Large intestine (tissue), 3 donors: ENCODE results near the gene MYRIP. TPM values are rescaled to one million over a fixed set of nuclear protein-coding genes. Genes with fewer than 3 reads are reported as not detected.

Experiments used
- DNase-seq, 2 donors: peaks; one replicate each; pipeline versions ENCODE4 v3.0.0 to v3.0.0-alpha.2; 2013
- H3K27ac ChIP-seq: one replicate; pipeline ENCODE4 v1.5.1; 2013; ENCODE audit warnings: low read length
- H3K27me3 ChIP-seq: 2 replicates; pipeline ENCODE4 v1.6.1; 2013; ENCODE audit warnings: low read length; ENCODE audit not compliant: control insufficient read depth, insufficient read depth
- H3K36me3 ChIP-seq: 2 replicates; pipeline ENCODE4 v1.6.1; 2013; ENCODE audit warnings: low read length; ENCODE audit not compliant: control insufficient read depth, insufficient read depth
- H3K4me1 ChIP-seq: one replicate; pipeline ENCODE4 v1.6.1; 2013; ENCODE audit warnings: low read length; ENCODE audit not compliant: control insufficient read depth, insufficient read depth
- H3K4me3 ChIP-seq: one replicate; pipeline ENCODE4 v1.5.1; 2013; ENCODE audit warnings: low read length
- H3K9me3 ChIP-seq: one replicate; pipeline ENCODE4 v1.6.1; 2013; ENCODE audit warnings: mild to moderate bottlenecking, low read depth, low read length, moderate library complexity; ENCODE audit not compliant: control insufficient read depth
- WGBS: methylation state at CpG from one replicate; pipeline ENCODE4 v1.1.5; 2013; ENCODE audit warnings: low lambda C conversion rate; ENCODE audit not compliant: insufficient coverage; 5-methylcytosine and 5-hydroxymethylcytosine counted together
- polyA plus RNA-seq: library from polyadenylated mRNA; unstranded; fragments of 120-200 nt; gene quantifications from one replicate; pipeline ENCODE4 v1.2.1, GENCODE V29; 2013

Gene MYRIP
- polyA plus RNA-seq, 1 donor, result 3.1 TPM

DNA sequence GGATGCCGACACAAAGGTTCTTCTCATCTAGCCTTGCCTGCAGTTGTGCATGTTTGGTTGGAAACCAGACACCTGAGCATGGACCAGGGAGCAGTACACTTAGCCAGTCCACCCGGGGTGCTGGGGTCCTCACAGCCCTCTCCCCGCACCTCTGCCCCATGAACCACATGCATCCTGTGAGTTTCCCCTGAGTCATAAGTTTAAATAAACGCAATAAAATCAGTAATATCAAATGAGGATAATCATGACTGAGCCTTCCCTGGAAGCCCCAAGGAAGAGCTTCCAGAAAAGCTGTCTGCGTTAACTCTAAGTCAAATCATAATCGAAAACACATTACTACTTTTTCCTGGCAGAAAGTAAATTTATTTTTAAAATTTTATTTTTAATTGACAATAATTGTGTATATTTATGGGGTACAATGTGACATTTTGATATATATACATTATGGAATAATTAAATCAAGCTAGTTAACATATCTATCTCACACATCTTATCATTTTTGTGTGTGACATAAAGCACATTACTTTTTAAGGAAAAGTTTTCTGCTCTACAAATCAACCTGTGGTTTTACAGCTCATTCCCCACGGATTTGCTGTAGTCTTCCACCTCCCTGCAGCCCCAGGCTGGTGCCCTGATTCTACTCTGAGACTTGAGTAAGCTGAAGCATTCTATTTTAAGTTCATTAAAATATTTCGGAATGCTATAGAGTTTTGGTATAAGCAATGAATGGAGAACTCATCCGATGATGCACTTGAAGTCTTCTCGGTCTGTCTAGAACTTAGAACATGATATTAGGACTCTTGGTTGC lies 334.1 kb downstream of the MYRIP start:
- Histone ChIP-seq H3K27me3 (no peaks in the 10 kb centered on the region), H3K36me3 (no peaks in the 10 kb centered on the region), H3K4me3 (no peak overlapping the region), H3K27ac (no peak overlapping the region), H3K9me3 (no peaks in the 10 kb centered on the region), H3K4me1 (no peaks in the 10 kb centered on the region)
- 96% methylated on average over 3 of the region's 10 CpGs for WGBS
- DNase-seq, result no peak

- Histone ChIP-seq H3K4me3 (no peak overlapping the region), H3K9me3 (no peaks in the 10 kb centered on the region), H3K27me3 (no peaks in the 10 kb centered on the region), H3K27ac (no peak overlapping the region), H3K36me3 (no peaks in the 10 kb centered on the region), H3K4me1 (no peaks in the 10 kb centered on the region)
- no peak for DNase-seq
- WGBS, result 83% methylated on average over 1 of the region's 2 CpGs
Observed at GRCh38 chr3:40148827-40149226, 339.4 kb downstream of the MYRIP start.

- Histone ChIP-seq H3K4me3 (no peak overlapping the region), H3K27me3 (no peaks in the 10 kb centered on the region), H3K9me3 (no peaks in the 10 kb centered on the region), H3K36me3 (no peaks in the 10 kb centered on the region), H3K4me1 (no peaks in the 10 kb centered on the region), H3K27ac (no peak overlapping the region)
- no CpG with 5 or more reads among the region's 1 CpG for WGBS
- DNase-seq, result no peak
Observed at GRCh38 chr3:40152482-40153133, 343.2 kb downstream of the MYRIP start.

GRCh38 chr3:40160933-40161332 lies 351.5 kb downstream of the MYRIP start:
- no peaks in the 10 kb centered on the region for H3K36me3 ChIP-seq
- H3K9me3 ChIP-seq, result no peaks in the 10 kb centered on the region
- DNase-seq, result no peak
- H3K4me3 ChIP-seq, result no peak overlapping the region
- H3K27ac ChIP-seq, result no peak overlapping the region
- WGBS, result no CpG with 5 or more reads among the region's 6 CpGs
- no peaks in the 10 kb centered on the region for H3K4me1 ChIP-seq
- no peaks in the 10 kb centered on the region for H3K27me3 ChIP-seq

GRCh38 chr3:40162616-40163015 lies 353.2 kb downstream of the MYRIP start:
- H3K4me3 ChIP-seq, result no peak overlapping the region
- no peaks in the 10 kb centered on the region for H3K36me3 ChIP-seq
- no peaks in the 10 kb centered on the region for H3K4me1 ChIP-seq
- no peak overlapping the region for H3K27ac ChIP-seq
- H3K27me3 ChIP-seq, result no peaks in the 10 kb centered on the region
- no peaks in the 10 kb centered on the region for H3K9me3 ChIP-seq
- DNase-seq, result no peak

DNA sequence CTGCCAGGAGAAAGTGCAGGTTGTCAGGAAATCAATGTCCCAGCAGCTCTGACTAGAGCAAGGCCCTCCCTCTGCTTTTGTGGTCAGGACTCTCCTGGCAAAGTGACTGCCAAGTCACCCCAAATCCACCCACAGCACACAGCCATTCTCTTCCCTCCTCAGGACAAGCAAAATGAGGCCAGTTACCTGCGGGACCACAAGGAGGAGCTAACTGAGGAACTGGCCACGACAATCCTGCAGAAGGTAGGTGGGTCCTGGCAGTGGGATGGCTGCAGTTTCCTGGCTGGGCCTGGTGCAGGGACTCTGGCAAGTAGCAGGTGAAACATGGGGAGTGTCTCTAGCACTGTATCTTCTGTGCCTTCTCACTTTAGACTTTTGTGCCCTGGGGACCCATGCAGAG lies 357.6 kb downstream of the MYRIP start:
- Histone ChIP-seq H3K9me3 (no peaks in the 10 kb centered on the region), H3K4me1 (no peaks in the 10 kb centered on the region), H3K27ac (no peak overlapping the region), H3K4me3 (no peak overlapping the region), H3K27me3 (no peaks in the 10 kb centered on the region), H3K36me3 (no peaks in the 10 kb centered on the region)
- no peak for DNase-seq
- WGBS, result no CpG with 5 or more reads among the region's 2 CpGs

DNA sequence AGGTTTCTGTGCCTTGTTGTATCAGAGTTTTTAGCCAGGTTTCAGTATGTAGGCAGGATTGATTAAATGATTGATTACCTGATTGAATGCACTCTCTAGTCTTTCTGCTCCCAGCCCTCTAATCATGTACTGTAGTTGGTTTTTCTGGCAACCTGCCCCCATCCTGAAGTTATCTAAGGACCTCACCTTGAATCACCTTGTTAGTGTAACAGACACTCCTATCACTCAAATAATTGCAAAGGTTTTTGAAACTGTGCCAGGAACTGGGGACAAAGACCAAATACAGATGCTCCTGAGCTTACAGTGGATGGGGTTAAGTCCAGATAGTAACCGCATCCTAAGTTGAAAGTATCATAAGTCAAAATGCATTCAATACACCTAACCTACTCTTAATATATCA lies 358.5 kb downstream of the MYRIP start:
- DNase-seq, result peak in 1 of 2 donors; percentile 22
- H3K27me3 ChIP-seq, result no peaks in the 10 kb centered on the region
- no peaks in the 10 kb centered on the region for H3K9me3 ChIP-seq
- WGBS, result no CpG with 5 or more reads among the region's 1 CpG
- no peak overlapping the region for H3K4me3 ChIP-seq
- no peak overlapping the region for H3K27ac ChIP-seq
- no peaks in the 10 kb centered on the region for H3K4me1 ChIP-seq
- no peaks in the 10 kb centered on the region for H3K36me3 ChIP-seq

GRCh38 chr3:40169983-40170382 lies 360.6 kb downstream of the MYRIP start:
- Histone ChIP-seq H3K27ac (no peak overlapping the region), H3K36me3 (no peaks in the 10 kb centered on the region), H3K4me3 (no peak overlapping the region), H3K27me3 (no peaks in the 10 kb centered on the region), H3K4me1 (no peaks in the 10 kb centered on the region), H3K9me3 (no peaks in the 10 kb centered on the region)
- 92% methylated on average over 2 of the region's 5 CpGs for WGBS
- DNase-seq, result no peak

GRCh38 chr3:40170395-40170794 lies 361.0 kb downstream of the MYRIP start:
- no peak overlapping the region for H3K4me3 ChIP-seq
- no peaks in the 10 kb centered on the region for H3K4me1 ChIP-seq
- H3K27me3 ChIP-seq, result no peaks in the 10 kb centered on the region
- DNase-seq, result no peak
- H3K27ac ChIP-seq, result no peak overlapping the region
- no peaks in the 10 kb centered on the region for H3K36me3 ChIP-seq
- no CpG with 5 or more reads among the region's 1 CpG for WGBS
- no peaks in the 10 kb centered on the region for H3K9me3 ChIP-seq

GRCh38 chr3:40172560-40172959 lies 363.2 kb downstream of the MYRIP start:
- WGBS, result no CpG with 5 or more reads among the region's 1 CpG
- H3K27me3 ChIP-seq, result no peaks in the 10 kb centered on the region
- no peak for DNase-seq

More at GRCh38 chr3:40172560-40172959, 363.2 kb downstream of the MYRIP start:
- no peak overlapping the region for H3K27ac ChIP-seq
- no peak overlapping the region for H3K4me3 ChIP-seq
- H3K4me1 ChIP-seq, result no peaks in the 10 kb centered on the region
- no peaks in the 10 kb centered on the region for H3K36me3 ChIP-seq
- H3K9me3 ChIP-seq, result no peaks in the 10 kb centered on the region
